ENCODE measurements around the gene SLC30A7. TPM values are rescaled to one million over a fixed set of nuclear protein-coding genes. Genes with fewer than 3 reads are reported as not detected.

The SLC30A7 gene
- total and polyA plus RNA-seq, 2 of the 13 experiments (the other 11 are each of a cell fraction or from before 2014, with no cell fraction given) = 8.3 to 40.8 TPM

DNA sequence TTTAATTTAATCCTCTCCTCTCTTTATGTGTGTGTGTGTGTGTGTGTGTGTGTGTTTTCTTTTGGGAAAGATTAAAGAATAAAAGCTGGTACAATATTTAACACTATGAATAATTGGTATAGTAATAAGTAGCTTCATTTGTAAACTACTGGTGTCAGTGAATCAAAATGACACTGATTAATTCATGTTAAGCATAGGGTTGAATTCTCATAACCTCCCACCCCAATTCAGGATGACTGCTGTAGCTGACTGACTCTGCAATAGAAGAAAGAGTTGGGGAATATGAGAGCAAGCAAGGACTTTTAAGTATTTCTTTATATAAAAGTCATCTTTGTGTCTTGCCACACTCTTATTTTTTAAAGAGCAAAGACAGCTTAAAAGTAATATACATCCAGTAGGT lies 13.1 kb downstream of the SLC30A7 start:
- no peak for ATAC-seq
- no peaks in the 10 kb centered on the region for H3K9me3 ChIP-seq (ENCODE audit: low read length)
- no peak for DNase-seq (ENCODE audit: low spot score)
- POLR2A ChIA-PET = no interaction called here
- H3K4me2 ChIP-seq (ENCODE audit: low read depth, low read length) = no peak overlapping the region
- TF ChIP-seq GABPA (IDR thresholded peaks at IDR 0.05; ENCODE audit: low read depth, low read length) = no peak
- no peak for TF ChIP-seq GABPA (CRISPR knock-in tag; IDR thresholded peaks at IDR 0.05; ENCODE audit: low read depth)
- TF ChIP-seq, protein P1, sequence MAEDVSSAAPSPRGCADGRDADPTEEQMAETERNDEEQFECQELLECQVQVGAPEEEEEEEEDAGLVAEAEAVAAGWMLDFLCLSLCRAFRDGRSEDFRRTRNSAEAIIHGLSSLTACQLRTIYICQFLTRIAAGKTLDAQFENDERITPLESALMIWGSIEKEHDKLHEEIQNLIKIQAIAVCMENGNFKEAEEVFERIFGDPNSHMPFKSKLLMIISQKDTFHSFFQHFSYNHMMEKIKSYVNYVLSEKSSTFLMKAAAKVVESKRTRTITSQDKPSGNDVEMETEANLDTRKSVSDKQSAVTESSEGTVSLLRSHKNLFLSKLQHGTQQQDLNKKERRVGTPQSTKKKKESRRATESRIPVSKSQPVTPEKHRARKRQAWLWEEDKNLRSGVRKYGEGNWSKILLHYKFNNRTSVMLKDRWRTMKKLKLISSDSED (CRISPR knock-in tag; IDR thresholded peaks at IDR 0.05) = no peak
- no peak for TF ChIP-seq ZBTB38 (CRISPR knock-in tag; IDR thresholded peaks at IDR 0.05)
- no peak for TF ChIP-seq SAFB2 (CRISPR knock-in tag; IDR thresholded peaks at IDR 0.05; ENCODE audit: borderline replicate concordance, low read depth)
- TF ChIP-seq NR2F6 (IDR thresholded peaks at IDR 0.05) = no peak
- TF ChIP-seq NR2F6 (CRISPR knock-in tag; IDR thresholded peaks at IDR 0.05) = no peak
- no peak for TF ChIP-seq SRSF1 (optimal IDR thresholded peaks at IDR 0.05; ENCODE audit: low read depth, low read length)
- TF ChIP-seq ZNF563 (CRISPR knock-in tag; IDR thresholded peaks at IDR 0.05) = no peak
- TF ChIP-seq, protein P2, sequence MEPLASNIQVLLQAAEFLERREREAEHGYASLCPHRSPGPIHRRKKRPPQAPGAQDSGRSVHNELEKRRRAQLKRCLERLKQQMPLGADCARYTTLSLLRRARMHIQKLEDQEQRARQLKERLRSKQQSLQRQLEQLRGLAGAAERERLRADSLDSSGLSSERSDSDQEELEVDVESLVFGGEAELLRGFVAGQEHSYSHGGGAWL (CRISPR knock-in tag; IDR thresholded peaks at IDR 0.05) = no peak
- no peak for TF ChIP-seq HNRNPUL1 (IDR thresholded peaks at IDR 0.05; ENCODE audit: low read depth, low read length)
- TF ChIP-seq ZNF891 (CRISPR knock-in tag; IDR thresholded peaks at IDR 0.05) = no peak
- TF ChIP-seq KLF13 (CRISPR knock-in tag; IDR thresholded peaks at IDR 0.05) = no peak
- no peak for TF ChIP-seq ARNT (IDR thresholded peaks at IDR 0.05)
- TF ChIP-seq, protein P3, sequence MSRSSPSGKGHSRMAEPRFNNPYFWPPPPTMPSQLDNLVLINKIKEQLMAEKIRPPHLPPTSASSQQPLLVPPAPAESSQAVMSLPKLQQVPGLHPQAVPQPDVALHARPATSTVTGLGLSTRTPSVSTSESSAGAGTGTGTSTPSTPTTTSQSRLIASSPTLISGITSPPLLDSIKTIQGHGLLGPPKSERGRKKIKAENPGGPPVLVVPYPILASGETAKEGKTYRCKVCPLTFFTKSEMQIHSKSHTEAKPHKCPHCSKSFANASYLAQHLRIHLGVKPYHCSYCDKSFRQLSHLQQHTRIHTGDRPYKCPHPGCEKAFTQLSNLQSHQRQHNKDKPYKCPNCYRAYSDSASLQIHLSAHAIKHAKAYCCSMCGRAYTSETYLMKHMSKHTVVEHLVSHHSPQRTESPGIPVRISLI (CRISPR knock-in tag; IDR thresholded peaks at IDR 0.05; ENCODE audit: borderline replicate concordance) = no peak
- TF ChIP-seq, protein P4, sequence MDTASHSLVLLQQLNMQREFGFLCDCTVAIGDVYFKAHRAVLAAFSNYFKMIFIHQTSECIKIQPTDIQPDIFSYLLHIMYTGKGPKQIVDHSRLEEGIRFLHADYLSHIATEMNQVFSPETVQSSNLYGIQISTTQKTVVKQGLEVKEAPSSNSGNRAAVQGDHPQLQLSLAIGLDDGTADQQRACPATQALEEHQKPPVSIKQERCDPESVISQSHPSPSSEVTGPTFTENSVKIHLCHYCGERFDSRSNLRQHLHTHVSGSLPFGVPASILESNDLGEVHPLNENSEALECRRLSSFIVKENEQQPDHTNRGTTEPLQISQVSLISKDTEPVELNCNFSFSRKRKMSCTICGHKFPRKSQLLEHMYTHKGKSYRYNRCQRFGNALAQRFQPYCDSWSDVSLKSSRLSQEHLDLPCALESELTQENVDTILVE (CRISPR knock-in tag; IDR thresholded peaks at IDR 0.05) = no peak
- TF ChIP-seq SNAPC2 (CRISPR knock-in tag; IDR thresholded peaks at IDR 0.05) = no peak
- no peak for TF ChIP-seq HNF4G (IDR thresholded peaks at IDR 0.05; ENCODE audit: borderline replicate concordance, low read depth, low read length)
- TF ChIP-seq HNF4G (CRISPR knock-in tag; IDR thresholded peaks at IDR 0.05; ENCODE audit: borderline replicate concordance, low read depth) = no peak
- no peak overlapping the region for H2AFZ ChIP-seq (ENCODE audit: low read length)
- no peak overlapping the region for H3K27ac ChIP-seq (ENCODE audit: extremely low read length, insufficient read depth, low read length)
- H4K20me1 ChIP-seq (ENCODE audit: insufficient read depth, low read length) = no peaks in the 10 kb centered on the region
- no peaks in the 10 kb centered on the region for H3K27me3 ChIP-seq (ENCODE audit: control insufficient read depth in 1 of 2, insufficient read depth in 2 of 2, low read length in 2 of 2)
- H3K79me2 ChIP-seq (ENCODE audit: insufficient read depth, low read length) = peaks cover 10% of the 10 kb centered on the region
- peaks cover 1 to 52% of the 10 kb centered on the region in 2 experiments; a peak in 3 of 5 replicates for H3K36me3 ChIP-seq (replicated peaks in 1 of 2; ENCODE audit: control insufficient read depth in 1 of 2, insufficient read depth in 2 of 2, low read length in 2 of 2)
- H3K9ac ChIP-seq (ENCODE audit: insufficient read depth, low read depth, low read length) = no peak overlapping the region
- in situ Hi-C loops (cut with HindIII; ENCODE audit: extremely low pct_ligation_motif_present, low pct_unique_long_range_greater_than_20kb) (no loop called here), intact Hi-C loops (cut with micrococcal nuclease; ENCODE audit: unreplicated experiment) (no loop called here)
- no peak for FAIRE-seq
- CTCF ChIA-PET (ENCODE audit: low intra/inter-chr PET ratio, low total read pairs) = no interaction called here
- H3K4me1 ChIP-seq (ENCODE audit: insufficient read depth, low read length) = peaks cover 10% of the 10 kb centered on the region
- H3K4me3 ChIP-seq (replicated peaks in 1 of 3; ENCODE audit: insufficient read depth in 1 of 3, low read depth in 2 of 3, low read length in 3 of 3) = no peak overlapping the region
- BruUV-seq (replicated peaks) = no TSS peak
